AG04449 (cell line): Measurements from ENCODE around the gene NDOR1.

Experiments used
- CTCF ChIA-PET: fragments of 350-600 bp; formaldehyde crosslinking; extraction: SDS; loops from one replicate; lab custom pipeline; 2021; ENCODE audit warnings: antibody characterized with exemption; lab: Yijun Ruan, JAX
- POLR2A ChIA-PET: fragments of 400-600, 350-600 bp; formaldehyde crosslinking; extraction: SDS; loops from one replicate; lab custom pipeline; 2020; ENCODE audit warnings: antibody characterized with exemption, inconsistent platforms; lab: Yijun Ruan, JAX
- DNase-seq: peaks from one replicate; pipeline ENCODE4 v3.0.0-alpha.2; 2010; ENCODE audit warnings: low read depth, low spot score
- H3K4me3 ChIP-seq: 2 replicates; pipeline ENCODE4 v1.5.1; 2011; ENCODE audit warnings: low read depth, mild to moderate bottlenecking, control low read depth, low read length
- TF ChIP-seq, protein P1 (sequence below): IDR thresholded peaks from one replicate; pipeline ENCODE4 v1.5.1; 2011; ENCODE audit warnings: mild to moderate bottlenecking, moderate library complexity, low read length, control low read depth, inconsistent platforms; ENCODE audit not compliant: insufficient read depth; ENCODE audit errors: missing control alignments

NDOR1 gene

DNA sequence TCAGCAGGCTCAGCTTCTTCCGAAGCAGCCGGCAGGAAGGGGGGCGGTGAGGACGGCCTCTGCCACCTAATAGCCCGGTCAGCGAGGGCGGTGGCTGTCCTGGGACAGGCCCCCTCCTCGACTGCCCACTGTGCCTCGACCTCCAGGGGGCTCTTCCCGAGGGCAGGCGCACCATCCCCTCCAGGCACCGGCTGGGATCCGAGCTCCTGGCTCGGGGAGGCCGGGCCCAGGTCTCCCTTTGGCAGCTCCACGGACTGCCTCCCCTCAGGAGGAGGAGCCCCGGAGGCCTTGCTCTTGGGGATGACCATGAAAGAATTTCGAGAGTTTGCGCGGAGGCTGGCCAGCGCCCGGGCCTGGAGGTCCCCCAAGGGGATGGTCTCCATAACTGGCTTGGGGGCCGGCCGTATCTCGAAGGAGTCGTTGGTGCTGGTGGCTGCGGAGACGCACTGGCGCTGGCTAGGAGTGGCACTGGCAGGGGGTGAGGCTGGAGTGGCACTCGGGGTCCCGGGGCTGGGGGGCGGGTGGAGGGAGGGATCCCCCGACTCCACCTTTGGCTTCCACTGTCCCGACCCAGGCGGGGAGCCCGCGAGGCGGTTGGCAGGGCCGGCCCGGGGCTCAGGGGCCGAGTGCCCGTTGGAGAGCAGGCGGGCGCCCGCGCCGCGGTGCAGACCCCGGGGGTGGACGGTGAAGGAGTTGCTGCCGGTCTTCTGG, 5.9 kb upstream of the NDOR1 start:
- ChIA-PET CTCF (interaction anchor here (1.0 to 1.8 kb wide), 2 partner anchors 23 to 37 kb away, joined by 6 to 7 read pairs; no protein-coding TSS in a partner anchor), POLR2A (interaction anchor here (0.5 to 1.5 kb wide), 2 partner anchors 11 to 24 kb away, joined by 3 to 5 read pairs; partner anchors contain the start of genes ANAPC2 and SSNA1)
- peak overlapping the region; percentile 57 for H3K4me3 ChIP-seq
- TF ChIP-seq, protein P1, sequence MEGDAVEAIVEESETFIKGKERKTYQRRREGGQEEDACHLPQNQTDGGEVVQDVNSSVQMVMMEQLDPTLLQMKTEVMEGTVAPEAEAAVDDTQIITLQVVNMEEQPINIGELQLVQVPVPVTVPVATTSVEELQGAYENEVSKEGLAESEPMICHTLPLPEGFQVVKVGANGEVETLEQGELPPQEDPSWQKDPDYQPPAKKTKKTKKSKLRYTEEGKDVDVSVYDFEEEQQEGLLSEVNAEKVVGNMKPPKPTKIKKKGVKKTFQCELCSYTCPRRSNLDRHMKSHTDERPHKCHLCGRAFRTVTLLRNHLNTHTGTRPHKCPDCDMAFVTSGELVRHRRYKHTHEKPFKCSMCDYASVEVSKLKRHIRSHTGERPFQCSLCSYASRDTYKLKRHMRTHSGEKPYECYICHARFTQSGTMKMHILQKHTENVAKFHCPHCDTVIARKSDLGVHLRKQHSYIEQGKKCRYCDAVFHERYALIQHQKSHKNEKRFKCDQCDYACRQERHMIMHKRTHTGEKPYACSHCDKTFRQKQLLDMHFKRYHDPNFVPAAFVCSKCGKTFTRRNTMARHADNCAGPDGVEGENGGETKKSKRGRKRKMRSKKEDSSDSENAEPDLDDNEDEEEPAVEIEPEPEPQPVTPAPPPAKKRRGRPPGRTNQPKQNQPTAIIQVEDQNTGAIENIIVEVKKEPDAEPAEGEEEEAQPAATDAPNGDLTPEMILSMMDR = no peak
- no peak for DNase-seq

DNA sequence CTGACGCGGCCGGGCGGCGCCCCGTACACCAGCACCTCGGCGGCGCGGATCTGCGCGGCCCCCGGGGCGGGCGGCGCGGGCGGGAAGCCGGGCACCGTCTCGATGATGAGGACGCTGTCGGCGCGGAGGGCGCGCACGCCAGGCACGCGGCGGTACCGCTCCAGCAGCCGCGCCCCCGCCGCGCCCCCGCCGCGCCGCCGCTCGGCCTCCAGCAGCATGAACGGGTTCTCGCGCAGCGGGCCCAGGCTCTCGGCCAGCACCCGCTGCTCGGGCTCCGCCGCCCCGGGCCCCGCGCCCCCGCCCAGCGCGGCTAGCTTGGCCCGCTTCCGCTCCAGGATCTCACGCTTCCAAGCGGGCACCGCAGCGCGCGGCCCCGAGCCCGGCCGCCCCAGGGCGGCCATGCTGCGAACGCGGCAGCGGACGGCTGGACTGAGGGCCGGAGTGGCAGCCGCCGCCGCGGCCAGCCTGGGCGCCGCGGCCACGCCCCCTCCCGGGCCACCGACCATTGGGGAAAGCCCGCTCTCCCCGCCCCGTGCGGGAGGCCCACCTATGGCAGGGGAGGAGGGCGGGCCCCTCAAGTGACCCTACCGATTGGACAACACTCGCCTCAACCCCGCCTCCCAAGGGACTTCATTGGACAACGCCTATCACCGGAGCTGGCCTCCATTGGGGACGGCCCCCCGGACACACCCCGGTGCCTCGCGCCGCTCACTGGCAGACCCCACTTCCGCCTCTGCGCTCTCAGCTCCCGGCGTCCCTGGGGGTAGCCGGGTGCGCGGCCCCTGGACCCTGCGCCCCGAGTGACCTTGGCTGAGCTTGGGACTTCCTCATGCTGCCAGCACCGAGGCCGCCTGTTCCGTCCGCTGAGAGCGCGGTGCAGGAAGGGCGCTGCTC, 4.9 kb upstream of the NDOR1 start, which contains the start of gene TPRN:
TPRN (minus strand) TSS at position 431 of the 894 bp plus-strand sequence; CDS start at position 401, 30 bp downstream.
- peak; percentile 89 for DNase-seq
- ChIA-PET POLR2A (interaction anchor here (0.6 to 1.7 kb wide), 10 partner anchors 9 to 71 kb away, joined by 3 to 12 read pairs (median 3); partner anchors contain the start of genes ANAPC2 and TUBB4B), CTCF (interaction anchor here (0.9 to 1.4 kb wide), 7 partner anchors 8 to 171 kb away, joined by 3 to 7 read pairs (median 4); partner anchors contain the start of gene RNF208)
- TF ChIP-seq, protein P1 = no peak
- H3K4me3 ChIP-seq = peak within 1 kb of the TSS; percentile 79

DNA sequence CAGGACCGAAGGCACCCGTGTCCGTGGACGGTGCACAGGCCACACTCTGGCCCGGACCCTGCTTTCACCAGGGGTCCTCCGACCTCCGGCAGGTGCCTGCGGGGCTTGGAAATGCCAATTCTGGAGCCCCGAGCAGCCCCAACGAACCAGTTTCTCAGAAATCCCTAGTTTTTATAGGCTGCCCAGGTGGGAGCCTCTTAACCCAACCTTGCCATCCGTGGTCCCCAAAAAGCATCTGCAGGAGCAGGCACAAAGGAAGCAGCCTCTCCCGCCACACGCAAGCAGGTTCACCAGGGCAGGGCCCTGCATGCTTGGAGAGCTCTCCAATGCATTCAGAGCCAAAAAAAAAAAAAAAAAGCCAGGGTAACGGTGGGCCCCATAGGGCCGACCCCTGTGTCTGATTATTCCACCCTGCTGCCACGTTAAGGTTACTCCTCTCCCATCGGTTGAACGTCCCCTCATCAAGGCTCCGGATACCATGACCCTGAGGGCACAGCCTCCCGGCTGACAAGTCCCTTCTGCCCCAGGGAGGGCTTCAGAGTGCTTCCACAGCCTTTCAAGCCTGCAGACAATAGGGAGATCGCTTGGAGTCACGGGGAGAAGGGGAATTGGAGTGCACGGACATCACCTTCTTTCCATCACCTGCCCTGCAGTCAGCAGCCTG, 4.2 kb upstream of the NDOR1 start:
- peak overlapping the region; percentile 79 for H3K4me3 ChIP-seq
- CTCF ChIA-PET = interaction anchor here (0.9 to 1.4 kb wide), 8 partner anchors 9 to 172 kb away, joined by 3 to 7 read pairs (median 4); partner anchors contain the start of gene RNF208
- TF ChIP-seq, protein P1 = no peak
- POLR2A ChIA-PET = interaction anchor here (0.6 to 1.7 kb wide), 9 partner anchors 8 to 41 kb away, joined by 3 to 12 read pairs (median 3); partner anchors contain the start of genes ANAPC2 and TUBB4B
- no peak for DNase-seq

DNA sequence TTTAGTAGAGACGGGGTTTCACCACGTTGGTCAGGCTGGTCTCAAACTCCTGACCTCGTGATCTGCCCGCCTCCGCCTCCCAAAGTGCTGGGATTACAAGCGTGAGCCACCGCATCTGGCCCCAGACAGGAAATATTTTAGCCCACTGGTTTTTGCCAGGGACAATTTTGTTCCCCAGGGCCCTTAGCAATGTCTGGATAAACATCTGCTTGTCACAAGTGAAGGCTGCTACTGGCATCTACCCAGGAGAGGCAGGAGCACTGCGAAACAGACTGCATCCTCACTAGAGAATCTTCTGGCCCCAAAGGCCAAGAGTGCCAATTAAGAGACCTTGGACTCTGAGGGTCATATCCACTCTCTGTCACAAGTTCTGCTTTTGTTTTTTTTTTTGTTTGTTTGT, 2.5 kb upstream of the NDOR1 start:
- no peak overlapping the region for H3K4me3 ChIP-seq
- POLR2A ChIA-PET = interaction anchor here (1.0 to 1.2 kb wide), 2 partner anchors 14 to 20 kb away, joined by 3 read pairs; partner anchors contain the start of genes ANAPC2 and SSNA1
- CTCF ChIA-PET = interaction anchor here (1.8 to 2.7 kb wide), 2 partner anchors 24 to 35 kb away, joined by 9 to 10 read pairs; partner anchors contain the start of gene RNF224
- TF ChIP-seq, protein P1 = no peak
- no peak for DNase-seq

DNA sequence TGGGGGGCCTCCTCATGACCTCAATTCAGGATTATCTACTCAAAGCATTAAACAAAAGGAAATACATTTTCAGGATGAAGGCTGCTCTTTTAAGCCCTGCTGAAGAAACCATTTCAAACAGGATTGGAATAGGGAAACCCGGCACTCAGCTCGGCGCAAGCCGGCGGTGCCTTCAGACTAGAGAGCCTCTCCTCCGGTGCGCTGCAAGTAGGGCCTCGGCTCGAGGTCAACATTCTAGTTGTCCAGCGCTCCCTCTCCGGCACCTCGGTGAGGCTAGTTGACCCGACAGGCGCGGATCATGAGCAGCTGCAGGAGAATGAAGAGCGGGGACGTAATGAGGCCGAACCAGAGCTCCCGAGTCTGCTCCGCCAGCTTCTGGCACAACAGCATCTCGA, 772 bp upstream of the NDOR1 start:
- TF ChIP-seq, protein P1 = no peak
- no peak for DNase-seq
- POLR2A ChIA-PET = interaction anchor here (0.7 to 2.5 kb wide), 4 partner anchors 16 to 140 kb away, joined by 4 to 9 read pairs (median 5); partner anchors contain the start of gene TUBB4B
- CTCF ChIA-PET = interaction anchor here (1.0 to 2.7 kb wide), 8 partner anchors 8 to 77 kb away, joined by 3 to 10 read pairs (median 3); partner anchors contain the start of genes ANAPC2, RNF224 and SSNA1
- peak overlapping the region; percentile 94 for H3K4me3 ChIP-seq
